ENCODE data around the gene SPOCK1. TPM values are rescaled to one million over a fixed set of nuclear protein-coding genes. Genes with fewer than 3 reads are reported as not detected.

Gene SPOCK1
- total and polyA plus RNA-seq, 9 of the 15 experiments (the other 6 are each of a cell fraction or from before 2014, with no cell fraction given) = 0.01 to 0.35 (median 0.04) TPM; not detected in 6

GRCh38 chr5:137054335-137054734, 444.8 kb downstream of the SPOCK1 start:
- in situ Hi-C loops (cut with MboI) = no loop called here
- no peak for TF ChIP-seq THAP7 (CRISPR knock-in tag; IDR thresholded peaks at IDR 0.05)
- TF ChIP-seq ZNF655 (CRISPR knock-in tag; IDR thresholded peaks at IDR 0.05) = no peak
- no peak for TF ChIP-seq THAP12 (CRISPR knock-in tag; IDR thresholded peaks at IDR 0.05)
- no peak for TF ChIP-seq L3MBTL2 (IDR thresholded peaks at IDR 0.05)
- no peak for TF ChIP-seq MCM3 (IDR thresholded peaks at IDR 0.05)
- no peak for TF ChIP-seq RAD51 (IDR thresholded peaks at IDR 0.05; ENCODE audit: borderline replicate concordance, low read depth)
- TF ChIP-seq ARNT (IDR thresholded peaks at IDR 0.05) = no peak
- no peak for TF ChIP-seq CTCFL (IDR thresholded peaks at IDR 0.05; ENCODE audit: borderline replicate concordance, insufficient read depth, low read depth, low read length, poor library complexity, severe bottlenecking)
- TF ChIP-seq ASH1L (IDR thresholded peaks at IDR 0.05; ENCODE audit: borderline replicate concordance, low read depth, partially characterized antibody) = no peak
- no peak for TF ChIP-seq ZNF347 (CRISPR knock-in tag; IDR thresholded peaks at IDR 0.05; ENCODE audit: low read depth)
- no peak for TF ChIP-seq PRDM10 (IDR thresholded peaks at IDR 0.05; ENCODE audit: partially characterized antibody)

More at GRCh38 chr5:137054335-137054734, 444.8 kb downstream of the SPOCK1 start:
- Histone ChIP-seq H3K79me2 (ENCODE audit: control insufficient read depth, insufficient read depth, low read length) (no peaks in the 10 kb centered on the region), H3K27ac (ENCODE audit: extremely low read depth, low read depth, low read length) (no peak overlapping the region), H4K20me1 (replicated peaks; ENCODE audit: control insufficient read depth, insufficient read depth, low read length) (no peaks in the 10 kb centered on the region), H3K9ac (ENCODE audit: insufficient read depth in 1 of 2, low read depth in 2 of 2, low read length in 2 of 2) (no peak overlapping the region), H2AFZ (ENCODE audit: low read depth, low read length) (no peak overlapping the region), H3K9me3 (replicated peaks; ENCODE audit: control insufficient read depth, insufficient read depth, low read depth, low read length) (no peaks in the 10 kb centered on the region), H3K27me3 (ENCODE audit: control insufficient read depth in 2 of 2, insufficient read depth in 2 of 2, low read length in 2 of 2) (no peaks in the 10 kb centered on the region), H3K9me1 (ENCODE audit: control insufficient read depth, insufficient read depth, low read length) (no peaks in the 10 kb centered on the region), H3K36me3 (ENCODE audit: control insufficient read depth, insufficient read depth, low read length) (no peaks in the 10 kb centered on the region), H3K4me1 (replicated peaks in 1 of 2; ENCODE audit: control insufficient read depth in 2 of 2, insufficient read depth in 2 of 2, low read length in 2 of 2) (no peaks in the 10 kb centered on the region), H3K4me3 (no peak overlapping the region), H3K4me2 (ENCODE audit: insufficient read depth, low read length) (no peak overlapping the region)
- intact Hi-C loops (cut with micrococcal nuclease) = no loop called here
- POLR2A ChIA-PET = no interaction called here
- FAIRE-seq = no peak
- ATAC-seq = no peak
- BruUV-seq (replicated peaks) = no TSS peak
- WGBS (ENCODE audit: insufficient coverage, low coverage, missing lambda C conversion rate) = 0% methylated on average over 1 of the region's 1 CpG
- CTCF ChIA-PET (ENCODE audit: low intra/inter-chr PET ratio) = no interaction called here
- no peak for DNase-seq (ENCODE audit: extremely low read depth in 1 of 4, low spot score in 3 of 4)
